HG03095 (cell line): Measurements from ENCODE around the gene CELF2.

ENCODE experiments used
- ATAC-seq: cut with Tn5 transposase; IDR thresholded peaks from one replicate; pipeline ENCODE4 v1.9.1; 2021; ENCODE audit warnings: moderate library complexity; ENCODE audit not compliant: unreplicated experiment

The CELF2 gene

DNA sequence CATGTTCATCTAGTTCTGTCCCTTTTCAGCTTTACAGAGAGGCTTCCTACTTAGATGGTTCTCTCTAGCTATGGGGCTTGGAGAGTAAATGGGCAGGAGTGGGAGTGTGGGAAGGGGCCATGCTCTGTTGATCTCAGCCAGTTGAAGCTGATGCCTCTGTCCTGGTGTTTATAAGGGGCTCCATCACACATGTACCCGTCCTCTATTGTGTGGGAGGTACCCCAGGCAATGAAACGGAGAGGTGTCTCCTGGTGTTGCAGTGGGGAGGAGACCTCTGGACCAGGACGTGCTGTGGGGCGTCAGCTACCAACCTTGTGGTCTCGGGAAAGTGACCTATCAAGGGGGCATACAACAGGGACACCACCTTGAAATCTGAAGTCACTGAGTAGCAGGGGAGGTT is 173.5 kb downstream of the CELF2 start:
- ATAC-seq: no peak

DNA sequence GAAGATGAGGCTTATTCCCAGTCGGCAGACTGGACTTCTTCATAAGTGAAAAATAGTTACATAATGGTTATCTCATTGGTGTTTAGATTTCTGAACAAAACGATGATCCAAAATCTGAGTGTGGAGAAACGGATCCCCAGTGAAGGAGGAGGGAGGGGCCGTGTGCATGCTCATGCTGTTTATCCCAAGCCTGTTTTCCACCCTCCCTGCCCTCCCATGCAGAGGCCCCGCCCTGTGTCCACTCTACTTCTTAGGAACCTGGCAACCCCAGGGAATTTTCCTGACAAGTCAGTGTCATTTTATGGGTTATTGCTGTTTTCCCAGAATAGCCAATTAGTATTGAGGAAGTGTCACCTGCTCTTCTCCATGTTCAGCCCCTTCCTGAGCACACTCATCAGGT is 174.0 kb downstream of the CELF2 start:
- no peak for ATAC-seq

DNA sequence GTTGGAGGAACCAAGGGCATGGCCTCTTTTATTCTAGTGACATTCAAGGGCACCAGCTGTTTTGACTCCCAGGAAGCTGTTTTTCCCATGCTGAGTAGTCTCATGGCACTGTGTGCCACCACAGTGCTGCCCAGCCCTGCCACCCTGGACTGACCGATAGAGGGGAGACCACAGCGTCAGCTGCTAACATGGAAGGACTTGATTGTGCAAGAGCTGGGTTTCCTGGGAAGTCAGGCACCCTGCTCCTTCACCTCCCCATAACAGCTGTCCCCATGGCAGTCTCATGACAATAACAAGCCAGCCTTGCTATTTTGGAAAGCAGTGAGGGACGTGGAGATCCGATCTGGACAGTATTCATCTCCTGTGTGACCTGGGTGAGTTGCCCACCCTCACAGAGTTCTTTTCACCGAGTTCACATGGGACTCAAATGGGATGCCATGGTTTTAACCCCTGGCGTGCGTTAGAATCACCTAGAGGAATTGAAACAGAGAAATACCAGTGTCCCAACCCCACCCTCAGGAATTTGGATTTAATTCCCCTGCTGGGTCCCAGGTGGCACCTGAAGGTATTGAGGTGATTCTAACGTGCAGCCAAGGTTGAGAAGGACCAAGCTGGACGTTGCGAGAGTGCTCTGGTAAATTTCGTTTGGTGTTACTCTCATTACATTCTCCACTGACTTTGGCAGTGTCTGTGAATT is 174.8 kb downstream of the CELF2 start:
- ATAC-seq: no peak

DNA sequence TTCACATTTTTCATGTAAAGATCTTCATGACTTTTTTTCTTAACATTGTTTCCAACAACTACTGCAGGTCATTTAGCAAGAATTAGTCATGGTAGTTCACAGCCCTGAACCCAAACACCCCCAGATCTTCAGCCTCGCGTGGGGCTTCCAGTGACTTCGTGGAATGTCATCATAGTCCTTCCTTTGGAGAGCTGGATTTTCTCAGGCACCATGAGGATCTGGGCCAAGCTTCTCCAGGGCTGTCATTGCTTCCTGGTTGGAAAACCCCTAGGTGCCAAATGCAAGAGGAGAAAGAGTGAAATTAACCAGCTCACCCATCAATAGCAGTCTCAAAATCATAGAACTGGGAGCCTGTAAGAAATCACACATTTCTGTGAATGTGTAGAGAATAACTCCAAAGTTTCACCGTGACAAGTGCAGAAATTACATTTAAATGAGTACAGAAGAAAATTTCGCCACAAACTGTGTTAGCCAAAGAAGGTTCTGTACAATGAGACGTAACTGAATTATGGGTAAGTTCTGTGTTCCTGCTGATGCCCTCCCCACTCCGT is 175.4 kb downstream of the CELF2 start:
- ATAC-seq: no peak

DNA sequence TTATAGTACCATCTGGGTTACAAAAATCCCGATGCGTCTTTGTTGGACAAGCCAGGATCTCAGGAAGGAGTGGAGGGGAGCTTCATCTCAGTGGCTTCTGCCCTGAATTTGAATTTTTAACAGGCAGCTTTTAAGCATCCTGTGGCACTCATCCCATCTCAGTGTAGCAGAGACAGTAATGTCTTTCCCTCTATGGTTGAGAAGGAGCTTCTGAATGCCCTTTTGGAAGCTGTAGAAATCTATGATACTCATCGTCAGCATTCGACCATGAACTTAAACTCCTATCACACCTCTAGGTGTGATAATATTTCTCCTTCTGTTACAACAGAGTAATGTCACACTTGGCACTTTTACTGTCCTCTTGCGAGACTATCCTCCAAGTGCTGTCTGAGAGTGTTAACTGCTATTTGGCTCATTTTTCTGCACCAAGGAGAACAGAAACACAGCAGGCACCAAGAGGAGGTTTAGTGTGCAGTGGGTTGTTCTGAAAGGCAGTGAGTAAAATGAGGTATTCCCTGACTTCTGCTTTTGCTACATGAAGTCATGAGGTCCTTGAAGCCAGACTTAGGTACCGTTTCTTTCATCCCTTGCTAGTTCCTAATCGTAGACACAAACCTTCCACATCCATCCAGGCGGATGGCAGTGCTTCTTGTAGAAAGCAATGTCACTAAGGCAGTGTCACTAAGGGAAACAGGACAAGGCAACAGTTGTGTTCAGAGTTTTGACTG is 177.4 kb downstream of the CELF2 start:
- ATAC-seq: no peak

DNA sequence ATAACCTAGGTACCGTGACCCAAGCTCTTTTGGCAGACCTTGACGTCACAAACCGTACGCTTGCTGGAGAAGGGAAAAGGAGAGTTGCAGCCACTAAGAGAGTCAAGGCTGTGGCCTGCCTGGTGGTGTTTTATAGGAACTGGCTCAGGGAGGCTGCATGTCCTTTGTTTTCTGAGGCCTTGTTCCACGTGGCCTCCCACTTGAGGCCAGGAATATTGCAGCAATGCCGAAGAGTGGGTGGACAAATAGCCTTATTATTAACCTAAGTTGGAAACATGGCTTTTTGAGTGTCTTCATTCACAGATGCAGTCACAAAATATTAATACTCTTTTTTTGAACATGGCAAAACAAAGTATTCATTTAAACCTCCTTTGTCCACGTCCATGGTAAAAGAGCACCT is 178.0 kb downstream of the CELF2 start:
- no peak for ATAC-seq

DNA sequence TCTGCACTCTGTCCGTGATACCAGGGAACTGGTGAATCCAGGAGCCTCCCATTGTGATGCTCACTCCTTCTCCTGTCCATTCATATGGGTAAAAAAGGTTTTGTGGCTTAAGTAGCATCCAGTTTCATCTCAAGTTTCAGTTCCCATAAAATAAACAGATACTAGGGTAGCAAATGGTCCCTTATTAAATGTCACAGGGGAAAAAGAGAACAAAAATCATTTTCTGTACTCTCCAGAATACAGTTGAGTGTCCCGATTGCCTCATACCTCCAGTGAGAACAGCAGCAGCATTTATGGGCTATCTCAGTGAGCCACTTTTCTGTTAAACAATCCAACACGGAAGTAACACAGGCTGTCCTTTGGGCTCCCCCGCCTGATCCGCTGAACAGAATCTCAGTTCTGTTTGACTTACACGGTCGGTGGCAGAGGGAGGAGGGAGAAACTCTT is 179.6 kb downstream of the CELF2 start:
- peak; percentile 69 for ATAC-seq

DNA sequence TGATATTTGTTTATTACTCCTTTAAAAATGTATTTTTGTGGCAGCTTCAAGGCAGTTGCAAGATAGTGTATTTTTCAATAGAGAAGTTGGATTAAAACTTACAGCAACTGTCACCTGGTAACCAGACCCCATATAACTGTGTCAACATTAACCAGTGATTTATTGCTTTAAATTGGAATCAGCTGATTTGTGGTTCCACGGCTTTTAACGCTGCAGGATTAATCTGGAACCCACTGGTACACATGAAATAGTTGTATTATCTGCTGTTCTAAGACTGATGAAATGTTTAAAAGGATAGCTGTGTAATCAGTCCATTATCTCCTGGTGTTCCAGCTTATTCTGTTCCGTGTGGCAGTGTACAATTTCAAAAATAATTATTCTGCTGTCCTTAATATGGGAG is 180.2 kb downstream of the CELF2 start:
- no peak for ATAC-seq

DNA sequence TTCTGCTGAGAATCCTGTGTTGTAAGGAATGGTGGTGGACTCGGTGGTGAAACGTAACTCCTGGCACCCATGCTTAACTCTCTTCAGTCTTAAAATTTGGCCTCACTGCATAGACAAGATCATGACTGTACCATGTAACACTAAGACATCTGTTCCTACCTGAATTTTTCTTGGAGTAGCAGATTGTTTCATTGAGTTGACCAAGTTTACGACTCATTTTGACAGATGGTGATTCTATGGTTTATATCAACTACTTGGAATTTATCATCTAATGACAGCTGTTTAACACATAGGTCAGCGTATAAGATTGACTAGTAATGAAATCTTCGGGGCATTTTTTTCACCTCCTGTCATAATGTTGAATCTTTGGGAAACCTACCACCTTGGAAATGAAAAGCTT is 184.2 kb downstream of the CELF2 start:
- no peak for ATAC-seq

DNA sequence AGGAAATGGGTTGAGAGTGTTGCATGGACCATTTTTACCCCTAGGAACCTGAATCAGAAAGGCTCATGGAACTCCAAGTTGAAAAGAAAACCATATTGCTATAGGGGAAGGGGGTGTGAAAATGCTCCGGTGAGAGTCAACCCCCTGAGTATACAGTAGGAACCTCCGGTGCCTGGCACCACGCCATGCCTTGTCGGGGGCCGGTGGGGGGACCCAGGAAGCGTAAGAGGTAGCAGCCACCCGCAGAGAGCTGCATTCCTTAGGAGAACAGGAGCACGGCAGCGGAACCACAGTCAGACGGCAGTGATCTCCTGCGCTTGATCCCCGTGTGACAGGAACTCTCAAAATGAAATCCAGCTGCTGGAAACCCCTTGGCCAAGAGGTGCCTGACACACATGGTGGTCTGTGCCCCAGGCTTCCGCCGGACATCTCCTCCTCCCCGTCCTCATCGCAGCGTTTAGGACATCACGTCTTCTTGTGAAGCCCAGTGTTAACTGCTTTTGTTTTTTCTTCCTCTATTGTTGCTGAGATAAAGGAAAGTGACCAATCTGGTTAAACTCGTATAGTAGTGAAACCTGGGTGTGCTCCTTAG is 186.8 kb downstream of the CELF2 start:
- ATAC-seq: no peak

DNA sequence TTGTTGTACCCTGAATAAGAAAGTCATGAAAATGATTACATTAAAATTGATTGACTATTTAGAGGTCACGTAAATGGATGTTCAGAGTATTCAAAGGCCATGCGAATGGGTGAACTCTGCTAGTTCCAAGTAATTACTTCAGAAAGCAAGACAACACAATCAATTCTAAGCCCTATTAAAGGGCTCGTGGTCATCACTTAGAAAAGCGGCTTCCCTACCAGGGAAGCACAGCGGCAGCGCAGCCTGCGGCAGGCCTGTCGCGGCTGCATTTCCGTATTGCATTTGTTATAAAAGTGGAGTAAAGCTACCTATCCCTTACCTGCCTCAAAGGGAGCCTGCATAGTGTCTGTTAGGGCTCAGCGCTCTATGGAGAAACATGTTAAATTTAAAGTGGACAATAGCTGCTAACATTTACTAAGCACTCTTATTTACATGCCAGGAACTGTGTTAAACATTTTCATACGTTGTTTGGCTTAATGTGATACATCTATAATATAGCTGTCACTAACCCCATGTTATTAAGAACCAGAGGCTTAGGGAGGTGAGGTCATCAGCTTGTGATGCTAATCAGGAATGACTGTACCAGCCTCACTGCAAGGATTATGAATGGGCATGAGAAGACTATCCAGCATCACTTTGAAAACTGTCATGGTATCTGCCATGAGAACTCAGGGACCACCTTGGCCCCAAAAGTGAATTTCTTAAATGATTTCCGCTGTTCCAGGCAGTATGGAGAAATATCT is 187.5 kb downstream of the CELF2 start:
- no peak for ATAC-seq

DNA sequence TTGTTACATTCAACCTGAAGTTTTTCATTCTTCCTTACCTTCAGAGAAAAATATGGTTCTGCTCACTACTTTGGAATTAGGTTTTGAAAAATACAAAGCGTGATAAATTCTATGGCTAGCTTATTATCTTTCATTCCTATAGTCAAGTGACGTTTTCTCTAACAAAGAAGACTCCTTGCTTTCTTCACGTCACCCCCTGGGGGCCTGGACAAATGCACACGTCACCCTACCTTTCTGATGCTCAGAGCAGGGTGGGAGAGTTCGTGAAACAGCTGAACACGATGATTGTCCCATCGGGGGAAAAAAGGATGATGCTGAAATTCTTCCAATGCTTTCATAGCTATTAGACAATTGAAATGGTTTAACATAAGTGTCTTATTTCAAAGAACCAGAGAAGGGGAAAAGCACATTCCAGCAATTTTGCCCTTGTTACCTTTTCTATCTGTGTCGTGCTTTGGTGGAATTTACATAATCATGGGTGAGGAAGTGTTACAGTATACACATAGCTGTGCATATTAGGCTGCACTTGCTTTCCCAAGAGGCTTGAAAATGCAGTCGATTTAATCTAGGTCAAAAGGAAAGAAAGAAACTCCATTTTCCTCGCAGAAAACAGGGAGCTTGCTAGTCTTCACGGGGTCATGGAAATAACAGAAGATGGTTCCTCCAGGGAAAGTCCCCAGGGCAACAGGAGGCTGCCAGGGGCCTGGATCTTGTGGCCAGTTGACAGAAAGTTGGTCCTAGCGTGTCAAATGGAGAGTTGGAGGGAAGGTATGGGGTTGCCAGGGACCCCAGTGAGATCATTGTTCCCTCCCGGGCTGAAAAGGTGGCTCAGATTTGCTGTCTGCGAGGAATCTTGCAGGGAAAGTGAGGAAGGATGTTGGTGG is 189.2 kb downstream of the CELF2 start:
- no peak for ATAC-seq

DNA sequence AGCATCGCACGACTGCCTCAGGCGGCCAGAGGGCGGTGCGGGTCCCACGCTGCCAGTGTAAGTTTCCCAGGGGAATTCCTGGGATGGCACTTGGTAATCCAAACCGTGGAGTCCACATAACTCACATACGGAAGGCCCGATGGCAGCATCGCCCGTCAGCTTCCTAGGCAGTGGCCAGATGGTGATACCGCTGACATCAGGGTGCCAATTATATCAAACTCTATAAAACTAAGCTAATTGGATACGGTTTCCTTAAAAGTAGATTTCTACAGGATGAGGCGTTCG is 189.8 kb downstream of the CELF2 start:
- no peak for ATAC-seq

DNA sequence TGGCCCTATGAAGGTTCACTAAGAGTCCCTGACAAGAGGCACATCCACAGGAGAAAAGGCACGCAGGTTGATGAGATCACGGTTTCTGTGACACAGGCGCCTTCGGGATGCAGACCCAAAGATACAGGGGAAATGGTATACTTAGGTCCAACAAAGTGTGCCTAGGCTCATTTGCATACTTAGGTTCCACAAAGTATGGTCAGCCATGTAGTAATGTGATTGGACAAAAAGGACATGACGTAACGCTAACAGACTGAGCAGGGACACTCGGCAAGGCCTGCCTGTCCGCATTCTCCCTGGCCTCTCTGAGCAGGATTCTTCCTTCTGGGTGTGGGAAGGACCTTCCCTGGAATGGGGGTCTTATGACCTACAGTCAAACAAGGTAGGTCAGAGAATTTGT is 190.6 kb downstream of the CELF2 start:
- ATAC-seq: no peak

DNA sequence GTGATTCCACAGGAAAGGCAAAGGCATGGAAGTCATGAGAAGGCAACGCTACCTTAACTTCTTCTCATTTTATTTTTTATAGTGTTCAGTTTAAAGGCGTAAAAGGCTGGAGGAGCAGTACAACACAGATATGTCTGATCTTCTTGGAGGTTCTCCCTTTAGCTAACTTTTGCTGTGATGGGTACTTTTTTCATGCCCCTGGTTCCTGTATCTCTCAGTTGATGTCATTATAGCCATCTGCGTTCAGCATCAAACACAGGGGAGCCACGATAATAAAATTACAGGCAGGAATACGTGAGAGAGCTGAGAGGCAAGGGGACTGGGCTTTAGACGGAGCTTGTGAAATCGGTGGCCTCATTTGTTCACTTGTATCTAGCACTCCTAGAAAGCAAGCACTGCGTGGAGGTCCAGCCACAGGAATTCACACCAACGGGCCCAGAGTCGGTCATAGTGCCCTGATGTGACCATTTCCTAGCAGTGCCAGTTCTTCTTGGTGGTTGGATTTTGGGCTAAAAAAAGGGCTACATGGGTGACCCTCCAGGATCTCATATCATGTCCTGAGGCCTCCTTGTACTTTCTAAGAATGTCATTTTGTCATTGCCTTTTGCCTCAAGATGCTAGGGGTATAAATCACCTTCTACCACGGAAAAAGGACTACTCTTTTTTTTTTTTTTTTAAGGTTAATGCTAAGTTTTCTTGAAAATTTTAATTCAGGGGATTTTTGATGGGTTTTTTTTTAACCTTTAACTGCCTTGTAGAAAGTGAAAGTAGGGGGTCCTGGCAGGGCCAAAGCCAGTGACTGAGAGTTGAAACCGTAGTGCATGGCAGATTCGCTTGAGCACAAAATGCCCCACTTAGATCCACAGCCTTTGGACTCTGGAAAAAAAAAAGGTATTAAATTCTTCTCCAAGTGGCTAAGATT is 191.5 kb downstream of the CELF2 start:
- ATAC-seq: peak; percentile 50

DNA sequence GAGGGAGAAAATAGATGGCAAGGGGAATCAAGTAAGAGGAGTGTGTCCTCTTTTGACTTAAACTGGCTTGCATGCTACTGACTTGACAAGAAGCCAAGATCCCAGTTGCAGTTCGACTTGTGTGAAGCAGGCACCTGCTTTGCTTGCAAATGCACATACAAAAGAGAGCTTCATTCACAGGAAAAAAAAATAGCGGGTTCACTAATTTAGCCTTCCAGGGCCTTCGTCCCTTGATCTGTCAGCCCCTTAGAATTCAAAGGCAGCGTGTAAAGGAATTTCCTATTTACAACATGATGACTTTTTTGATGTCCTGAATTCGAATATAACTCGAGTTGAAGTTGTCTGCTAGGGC is 192.1 kb downstream of the CELF2 start:
- peak; percentile 30 for ATAC-seq

DNA sequence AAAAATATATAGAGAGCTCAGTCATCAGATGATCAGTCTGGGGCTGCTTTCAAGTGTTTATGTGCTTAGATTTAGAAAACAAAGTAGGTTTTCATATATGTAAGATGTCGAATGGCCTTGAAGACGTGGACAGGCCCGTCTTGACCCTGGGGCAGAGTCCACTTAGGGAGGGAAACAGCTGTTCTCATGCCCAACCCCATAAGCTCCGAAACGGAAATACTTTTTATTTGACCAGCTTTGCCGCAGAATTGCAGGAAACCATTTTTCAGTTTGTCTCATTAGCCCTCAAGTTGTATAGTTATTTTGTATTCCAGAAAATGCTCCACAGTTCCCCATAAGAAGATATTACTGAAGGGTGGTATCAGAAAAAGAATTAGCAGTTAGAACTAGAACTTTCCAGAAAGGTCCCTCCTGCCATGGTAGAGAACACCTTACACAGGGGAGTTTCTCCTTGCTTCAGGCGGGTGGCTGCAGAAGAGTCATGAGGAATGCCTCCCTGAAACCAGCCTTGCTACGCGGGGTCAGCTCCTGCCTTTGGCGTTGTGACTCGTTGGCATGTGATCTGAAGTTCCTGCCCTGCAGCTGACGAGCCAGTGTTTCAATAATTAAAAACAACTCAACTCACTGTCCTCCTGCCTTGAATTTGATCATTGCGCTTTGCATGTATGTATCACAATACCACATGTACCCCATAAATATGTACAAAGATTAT is 192.7 kb downstream of the CELF2 start:
- ATAC-seq: no peak

DNA sequence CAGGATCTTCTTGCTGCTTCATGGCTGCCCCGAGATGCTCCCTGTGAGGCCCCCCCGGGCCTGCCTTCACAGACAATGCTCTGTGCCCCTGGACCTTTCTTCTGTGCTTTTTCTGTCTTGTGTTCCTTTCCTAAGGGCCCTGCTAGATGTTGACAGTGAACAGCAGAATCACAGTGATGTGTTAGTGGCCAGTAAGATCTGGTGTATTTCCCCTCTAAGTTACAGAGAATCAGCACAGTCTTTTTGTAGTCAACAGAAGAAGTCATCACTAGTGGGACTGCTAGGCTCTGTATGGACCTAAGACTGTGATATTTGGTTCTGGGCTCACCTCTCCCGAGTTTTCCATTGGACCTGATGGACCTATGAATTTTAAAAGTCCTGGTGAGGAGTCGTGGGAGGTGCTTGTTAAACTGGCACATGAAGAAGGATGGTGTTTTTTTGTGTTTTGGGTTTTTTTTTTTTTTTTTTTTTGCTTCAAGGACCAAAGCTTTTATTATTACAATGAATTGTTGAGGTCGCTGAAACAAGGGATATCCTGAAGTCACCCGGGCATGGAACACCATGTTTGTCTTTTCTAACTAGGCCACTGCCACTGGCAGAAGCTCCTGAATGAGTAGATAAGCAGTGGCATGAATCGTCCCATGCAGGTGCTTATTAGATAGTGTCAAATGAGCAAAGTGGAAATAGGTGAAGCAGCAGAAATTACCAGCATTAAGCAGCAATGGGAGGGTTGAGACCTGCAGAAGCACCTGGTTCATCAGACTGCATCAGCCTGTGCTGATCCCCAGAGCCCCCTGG is 194.8 kb downstream of the CELF2 start:
- ATAC-seq: no peak
